Astrocyte (in vitro differentiated cells and primary cell): Measurements from ENCODE around the gene MOSMO. TPM values are rescaled to one million over a fixed set of nuclear protein-coding genes. Genes with fewer than 3 reads are reported as not detected.

Source experiments
- DNase-seq: peaks from one replicate; pipeline ENCODE4 v3.0.0-alpha.2; 2010; ENCODE audit warnings: low read depth
- FAIRE-seq: peaks from 2 replicates; lab custom pipeline; 2011; peaks lifted over from hg19 to GRCh38; lab: Jason Lieb, UNC
- H2AFZ ChIP-seq: 2 replicates; pipeline ENCODE4 v1.6.0; 2012; ENCODE audit warnings: low read depth, low read length, inconsistent platforms
- H3K27ac ChIP-seq: 2 replicates; pipeline ENCODE4 v1.5.1; 2011; ENCODE audit warnings: low read depth, low read length, inconsistent platforms
- H3K27me3 ChIP-seq: 2 replicates; pipeline ENCODE4 v1.6.0; 2011; ENCODE audit warnings: low read length, inconsistent platforms; ENCODE audit not compliant: insufficient read depth
- H3K36me3 ChIP-seq: 2 replicates; pipeline ENCODE4 v1.5.1; 2011; ENCODE audit warnings: low read length, inconsistent platforms; ENCODE audit not compliant: insufficient read depth
- H3K4me1 ChIP-seq: 2 replicates; pipeline ENCODE4 v1.5.1; 2011; ENCODE audit warnings: low read length, inconsistent platforms; ENCODE audit not compliant: insufficient read depth
- H3K4me2 ChIP-seq: 2 replicates; pipeline ENCODE4 v1.6.0; 2012; ENCODE audit warnings: low read length, inconsistent platforms
- H3K4me3 ChIP-seq: 2 replicates; pipeline ENCODE4 v1.5.1; 2011; ENCODE audit warnings: low read depth, mild to moderate bottlenecking, low read length, inconsistent platforms; ENCODE audit not compliant: insufficient read depth
- H3K79me2 ChIP-seq: 2 replicates; pipeline ENCODE4 v1.6.0; 2012; ENCODE audit warnings: mild to moderate bottlenecking, low read length, inconsistent platforms; ENCODE audit not compliant: insufficient read depth
- H3K9ac ChIP-seq: 2 replicates; pipeline ENCODE4 v1.6.0; 2012; ENCODE audit warnings: mild to moderate bottlenecking, low read length, inconsistent platforms
- H3K9me3 ChIP-seq: 2 replicates; pipeline ENCODE4 v1.5.1; 2012; ENCODE audit warnings: low read depth, mild to moderate bottlenecking, low read length, inconsistent platforms; ENCODE audit not compliant: insufficient read depth
- H4K20me1 ChIP-seq: 2 replicates; pipeline ENCODE4 v1.6.0; 2012; ENCODE audit warnings: low read length, inconsistent platforms; ENCODE audit not compliant: insufficient read depth
- H3K27ac Mint-ChIP-seq: one replicate; pipeline ENCODE4 v1.8.0; 2021; ENCODE audit warnings: mild to moderate bottlenecking, mixed read lengths; ENCODE audit not compliant: unreplicated experiment
- H3K27me3 Mint-ChIP-seq: one replicate; pipeline ENCODE4 v1.8.0; 2021; ENCODE audit warnings: low read depth, mixed read lengths; ENCODE audit not compliant: unreplicated experiment
- H3K36me3 Mint-ChIP-seq: one replicate; pipeline ENCODE4 v1.8.0; 2021; ENCODE audit warnings: low read depth, mixed read lengths; ENCODE audit not compliant: unreplicated experiment
- H3K4me1 Mint-ChIP-seq: one replicate; pipeline ENCODE4 v1.8.0; 2021; ENCODE audit warnings: low read depth, mixed read lengths; ENCODE audit not compliant: unreplicated experiment
- H3K4me3 Mint-ChIP-seq: one replicate; pipeline ENCODE4 v1.8.0; 2021; ENCODE audit warnings: mild to moderate bottlenecking, moderate library complexity, mixed read lengths; ENCODE audit not compliant: unreplicated experiment
- H3K9me3 Mint-ChIP-seq: one replicate; pipeline ENCODE4 v1.8.0; 2021; ENCODE audit warnings: mild to moderate bottlenecking, mixed read lengths; ENCODE audit not compliant: unreplicated experiment
- EZH2 ChIP-seq: IDR thresholded peaks from 2 replicates; pipeline ENCODE4 v1.6.1; 2012; ENCODE audit warnings: mild to moderate bottlenecking, low read length, inconsistent platforms; ENCODE audit not compliant: insufficient read depth
- total RNA-seq: library from RNA; stranded (reverse); gene quantifications from 2 replicates; pipeline ENCODE4 v1.2.1, GENCODE V29; 2021
- TF ChIP-seq, protein P1 (sequence below): IDR thresholded peaks from 2 replicates; pipeline ENCODE4 v1.5.1; 2011; ENCODE audit warnings: low read depth, mild to moderate bottlenecking, inconsistent platforms, low read length, moderate library complexity; ENCODE audit not compliant: insufficient read depth

Gene MOSMO
- total RNA-seq, 1 donor from 2014 or later = 11.5 TPM

DNA sequence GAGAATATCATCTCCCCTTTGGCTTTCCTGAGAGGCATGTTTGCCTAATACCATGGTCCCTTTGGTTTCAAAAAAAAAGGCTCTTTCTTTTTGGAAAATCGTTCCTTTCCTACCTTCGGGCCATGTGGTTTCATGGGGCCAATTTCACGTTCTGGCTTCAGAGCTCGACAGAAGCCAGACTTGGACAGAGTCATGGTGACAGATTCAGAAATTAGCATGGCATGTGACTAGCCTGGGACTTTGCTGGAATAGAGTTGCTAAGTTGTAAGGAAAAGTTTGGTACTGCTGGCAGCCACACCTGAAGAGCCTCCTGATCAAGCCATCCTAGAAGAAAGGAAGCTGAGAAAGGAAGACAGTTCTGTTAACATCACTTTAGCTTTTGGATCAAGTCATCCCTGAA, 82.0 kb downstream of the MOSMO start:
- H2AFZ ChIP-seq = no peak overlapping the region
- Mint-ChIP-seq H3K4me1 (peaks cover 8% of the 10 kb centered on the region), H3K27ac (no peak overlapping the region), H3K36me3 (peaks cover 2% of the 10 kb centered on the region), H3K9me3 (no peaks in the 10 kb centered on the region), H3K4me3 (no peak overlapping the region), H3K27me3 (peaks cover under 1% of the 10 kb centered on the region)
- no peak for DNase-seq
- H3K27me3 ChIP-seq = peaks cover 5% of the 10 kb centered on the region
- TF ChIP-seq, protein P1, sequence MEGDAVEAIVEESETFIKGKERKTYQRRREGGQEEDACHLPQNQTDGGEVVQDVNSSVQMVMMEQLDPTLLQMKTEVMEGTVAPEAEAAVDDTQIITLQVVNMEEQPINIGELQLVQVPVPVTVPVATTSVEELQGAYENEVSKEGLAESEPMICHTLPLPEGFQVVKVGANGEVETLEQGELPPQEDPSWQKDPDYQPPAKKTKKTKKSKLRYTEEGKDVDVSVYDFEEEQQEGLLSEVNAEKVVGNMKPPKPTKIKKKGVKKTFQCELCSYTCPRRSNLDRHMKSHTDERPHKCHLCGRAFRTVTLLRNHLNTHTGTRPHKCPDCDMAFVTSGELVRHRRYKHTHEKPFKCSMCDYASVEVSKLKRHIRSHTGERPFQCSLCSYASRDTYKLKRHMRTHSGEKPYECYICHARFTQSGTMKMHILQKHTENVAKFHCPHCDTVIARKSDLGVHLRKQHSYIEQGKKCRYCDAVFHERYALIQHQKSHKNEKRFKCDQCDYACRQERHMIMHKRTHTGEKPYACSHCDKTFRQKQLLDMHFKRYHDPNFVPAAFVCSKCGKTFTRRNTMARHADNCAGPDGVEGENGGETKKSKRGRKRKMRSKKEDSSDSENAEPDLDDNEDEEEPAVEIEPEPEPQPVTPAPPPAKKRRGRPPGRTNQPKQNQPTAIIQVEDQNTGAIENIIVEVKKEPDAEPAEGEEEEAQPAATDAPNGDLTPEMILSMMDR = no peak
- TF ChIP-seq EZH2 = no peak
- H3K4me2 ChIP-seq = no peak overlapping the region
- H4K20me1 ChIP-seq = no peaks in the 10 kb centered on the region
- H3K27ac ChIP-seq = no peak overlapping the region
- no peak overlapping the region for H3K9ac ChIP-seq
- no peak for FAIRE-seq
- no peaks in the 10 kb centered on the region for H3K79me2 ChIP-seq
- H3K36me3 ChIP-seq = peaks cover 2% of the 10 kb centered on the region
- H3K4me1 ChIP-seq = peaks cover 4% of the 10 kb centered on the region
- no peak overlapping the region for H3K4me3 ChIP-seq
- H3K9me3 ChIP-seq = no peaks in the 10 kb centered on the region

DNA sequence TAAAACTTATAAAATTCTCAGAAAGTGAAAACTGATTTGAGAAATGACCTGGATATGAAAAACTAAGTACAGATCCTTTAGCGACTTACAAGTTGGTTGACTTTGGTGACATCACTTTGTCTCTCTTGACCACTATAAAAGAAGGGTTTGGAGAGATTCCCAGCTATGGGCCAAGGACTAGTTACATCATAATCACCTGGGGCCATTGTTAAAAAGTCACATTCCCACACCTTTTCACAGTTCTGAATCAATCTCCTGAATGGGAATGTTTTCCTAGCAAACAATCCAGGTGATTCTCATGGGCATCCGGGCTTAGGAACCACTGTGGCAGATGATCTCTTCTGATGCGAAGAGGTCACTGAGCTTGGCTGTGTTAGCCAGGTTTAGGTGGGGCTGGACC, 83.8 kb downstream of the MOSMO start:
- Mint-ChIP-seq H3K27ac (peak overlapping the region; percentile 59), H3K36me3 (peaks cover 2% of the 10 kb centered on the region)
- H3K79me2 ChIP-seq = no peaks in the 10 kb centered on the region

More for the DNA sequence above, 83.8 kb downstream of the MOSMO start:
- H3K36me3 ChIP-seq = no peaks in the 10 kb centered on the region
- peaks cover 5% of the 10 kb centered on the region for H3K27me3 ChIP-seq
- Mint-ChIP-seq H3K4me1 (peaks cover 8% of the 10 kb centered on the region), H3K4me3 (no peak overlapping the region), H3K9me3 (no peaks in the 10 kb centered on the region), H3K27me3 (peaks cover 5% of the 10 kb centered on the region)
- no peaks in the 10 kb centered on the region for H3K9me3 ChIP-seq
- FAIRE-seq = no peak
- no peak for DNase-seq
- H2AFZ ChIP-seq = no peak overlapping the region
- no peaks in the 10 kb centered on the region for H4K20me1 ChIP-seq
- peaks cover 4% of the 10 kb centered on the region for H3K4me1 ChIP-seq
- no peak overlapping the region for H3K9ac ChIP-seq
- H3K4me3 ChIP-seq = no peak overlapping the region
- H3K4me2 ChIP-seq = no peak overlapping the region
- H3K27ac ChIP-seq = no peak overlapping the region
- TF ChIP-seq EZH2 = no peak
- TF ChIP-seq, protein P1 = no peak
